Right ventricle myocardium superior (tissue), 1 donor: ENCODE results near the gene RAB27A. TPM values are rescaled to one million over a fixed set of nuclear protein-coding genes. Genes with fewer than 3 reads are reported as not detected.
"Not testable (repeated sequence)": the region's sequence is repeated elsewhere in the genome, so short reads cannot be mapped to it uniquely, and the experiment has no call there.

ENCODE experiments used
- ATAC-seq: fragments of 200-7000 bp; cut with Tn5 transposase; one replicate; pipeline ENCODE4 v1.9.1; 2020; ENCODE audit warnings: mild to moderate bottlenecking; ENCODE audit not compliant: poor library complexity
- DNase-seq: peaks from one replicate; pipeline ENCODE4 v3.0.0-alpha.2; 2020
- intact Hi-C: fragments of 100-400 bp; cut with DNase I; formaldehyde crosslinking; loops from one replicate; pipeline ENCODE4 v1.11.2; 2022
- long read RNA-seq: library from polyadenylated mRNA; unstranded; transcript quantifications from one replicate; pipeline ENCODE4 v2.0.0, GENCODE V29; 2021
- total RNA-seq: library from RNA; stranded (reverse); fragmentation: NEBNext Ultra II Directional; extraction: Animal tissue kit (Norgen Biotek cat#: 25700); gene quantifications from one replicate; pipeline ENCODE4 v1.2.1, GENCODE V29; 2021
- donor health status: DM: no; HTN: yes; CAD: no; lungs with severe emphysema.

RAB27A gene
- total RNA-seq: 4.8 TPM
- long read RNA-seq, partial matches to known transcripts: 0 of 2 reads
- long read RNA-seq, other reads (novel, unspliced or antisense): 2 of 2 reads

- DNase-seq (peak; percentile 83), ATAC-seq (peak; percentile 93)
- intact Hi-C loops: loop anchor here (2.0 kb wide), 1 partner anchor 73 kb away; no protein-coding TSS in a partner anchor
Measured at GRCh38 chr15:55289746-55290527, at the start of gene RAB27A. Gene RAB27A (minus strand): TSS chr15:55289813. CDS start chr15:55234934, 54,879 bp downstream.

DNA sequence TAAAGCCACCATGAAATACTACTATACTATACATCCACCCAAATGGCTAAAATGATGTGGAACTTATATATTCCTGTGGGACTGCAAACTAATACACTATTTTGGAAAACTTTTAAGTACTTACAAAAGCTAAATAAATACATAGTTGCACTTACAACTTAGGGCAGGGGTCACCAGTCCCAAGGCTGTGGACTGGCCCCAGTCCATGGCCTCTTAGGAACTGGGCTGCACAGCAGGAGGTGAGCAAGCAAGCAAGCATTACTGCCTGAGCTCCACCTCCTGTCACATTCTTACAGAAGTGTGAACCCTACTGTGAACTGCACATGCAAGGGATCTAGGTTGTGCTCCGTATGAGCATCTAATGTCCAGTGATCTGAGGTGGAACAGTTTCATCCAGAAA is 47.5 kb upstream of the RAB27A start:
- no peak for DNase-seq
- no peak for ATAC-seq
- intact Hi-C loops: no loop called here

DNA sequence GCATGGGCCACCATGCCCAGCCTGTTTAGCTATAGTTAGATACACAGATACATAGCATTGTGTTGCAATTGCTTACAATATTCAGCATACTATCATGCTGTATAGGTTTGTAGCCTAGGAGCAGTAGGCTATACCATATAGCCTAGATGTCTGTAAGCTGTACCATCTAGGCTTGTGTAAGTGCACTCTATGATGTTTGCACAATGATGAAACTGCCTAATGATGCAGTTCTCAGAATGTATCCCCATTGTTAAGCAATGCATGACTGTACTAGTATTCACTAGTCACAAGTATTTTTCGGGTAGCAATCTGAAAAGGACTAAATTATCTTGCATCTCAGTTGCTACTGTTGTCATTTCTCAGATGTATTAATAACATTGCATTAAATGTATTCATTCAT is 45.4 kb upstream of the RAB27A start:
- ATAC-seq (no peak), DNase-seq (no peak)
- intact Hi-C loops: no loop called here

DNA sequence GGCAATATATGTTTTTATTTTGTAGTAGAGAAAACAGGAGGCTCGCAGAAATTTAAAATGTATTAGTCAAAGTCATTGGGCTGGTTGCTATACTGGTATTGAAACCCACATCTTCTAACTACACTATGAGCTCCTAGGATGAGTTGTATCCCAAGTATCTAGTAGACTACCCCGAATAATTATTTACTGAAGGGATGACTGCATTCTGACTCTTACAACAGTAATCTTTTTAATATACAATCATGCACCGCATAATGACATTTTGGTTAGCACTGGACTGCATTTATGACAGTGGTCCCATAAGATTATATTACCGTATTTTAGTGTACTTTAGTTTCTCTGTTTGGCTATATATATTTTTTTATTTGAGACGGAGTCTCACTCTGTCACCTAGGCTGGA is 44.8 kb upstream of the RAB27A start:
- ATAC-seq (no peak), DNase-seq (no peak)
- intact Hi-C loops: no loop called here

GRCh38 chr15:55327387-55327786 is 37.8 kb upstream of the RAB27A start:
- intact Hi-C loops: no loop called here
- ATAC-seq (no peak), DNase-seq (no peak)

DNA sequence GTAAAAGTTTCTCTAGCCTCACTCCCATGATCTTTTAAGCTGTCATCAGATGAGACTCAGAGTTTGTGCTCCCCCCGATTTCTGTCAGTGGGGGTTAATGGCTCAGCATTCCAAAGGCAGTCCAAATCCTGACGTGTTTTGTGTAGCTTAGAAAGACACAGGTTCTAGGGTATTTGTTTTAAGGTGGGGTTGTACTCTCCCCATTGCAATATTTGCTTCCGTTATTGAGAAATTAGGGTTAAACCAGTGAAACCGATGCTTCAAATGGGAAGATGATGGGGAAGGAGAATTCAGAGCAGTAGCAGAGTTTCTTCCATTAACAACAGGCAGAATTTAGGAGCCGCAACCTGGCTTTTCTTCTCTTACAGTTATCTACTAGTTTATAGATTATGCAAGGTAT is 32.9 kb upstream of the RAB27A start:
- no peak for ATAC-seq
- DNase-seq: no peak
- intact Hi-C loops: no loop called here

GRCh38 chr15:55320963-55321362 is 31.4 kb upstream of the RAB27A start:
- DNase-seq (no peak), ATAC-seq (no peak)
- intact Hi-C loops: no loop called here

GRCh38 chr15:55320238-55320550 is 30.6 kb upstream of the RAB27A start:
- DNase-seq (no peak), ATAC-seq (no peak)
- intact Hi-C loops: no loop called here

- intact Hi-C loops: no loop called here
- ATAC-seq (no peak), DNase-seq (no peak)
Measured at GRCh38 chr15:55319537-55320237, 30.1 kb upstream of the RAB27A start.

DNA sequence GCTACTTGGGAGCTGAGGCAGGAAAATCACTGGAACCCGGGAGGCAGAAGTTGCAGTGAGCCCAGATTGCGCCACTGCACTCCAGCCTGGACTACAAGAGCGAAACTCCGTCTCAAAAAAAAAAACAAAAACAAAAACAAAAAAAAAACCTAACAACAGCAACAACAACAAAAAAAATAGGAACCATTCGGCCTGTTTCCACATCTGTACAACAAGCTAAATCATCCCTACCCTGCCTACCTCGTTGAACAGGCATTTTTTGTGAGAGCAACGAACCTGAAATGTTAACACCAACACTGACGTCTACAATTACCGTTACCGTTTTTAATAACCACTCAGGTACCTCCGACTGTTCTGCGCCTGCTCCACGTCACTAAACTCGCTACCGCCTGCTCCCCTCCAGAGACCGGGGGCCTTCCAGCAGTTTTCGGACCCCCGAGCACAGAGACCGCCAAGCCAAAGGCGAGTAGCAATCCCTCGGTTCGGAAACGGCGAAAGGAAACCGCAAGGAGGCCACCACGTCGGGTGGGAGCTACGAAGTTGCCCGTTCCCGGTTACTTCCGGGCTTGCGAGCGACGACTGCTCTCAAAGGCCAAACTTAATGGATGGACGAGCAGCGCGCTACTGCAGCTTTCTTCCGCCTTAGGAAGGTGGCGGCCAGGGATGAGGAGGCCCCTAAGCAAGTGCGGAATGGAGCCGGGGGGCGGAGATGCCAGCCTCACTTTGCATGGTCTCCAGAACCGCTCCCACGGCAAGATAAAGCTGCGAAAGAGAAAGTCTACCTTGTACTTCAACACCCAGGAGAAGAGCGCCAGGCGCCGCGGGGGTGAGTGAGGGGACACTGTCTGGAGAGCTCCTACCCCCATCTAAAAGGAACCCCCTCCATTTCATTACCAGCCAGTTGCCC is 29.2 kb upstream of the RAB27A start, which contains the start of the genes PIGB and PIGBOS1:
Gene PIGB, plus strand, starts transcription at position 635 of the 907 bp plus-strand sequence. Its CDS starts 29 bp downstream, at position 664.
Gene PIGBOS1, minus strand, starts transcription at position 536 of the 907 bp plus-strand sequence. CDS start 1,331 bp downstream, outside the sequence.
- DNase-seq: peak; percentile 92
- intact Hi-C loops: no loop called here
- ATAC-seq: peak; percentile 99

DNA sequence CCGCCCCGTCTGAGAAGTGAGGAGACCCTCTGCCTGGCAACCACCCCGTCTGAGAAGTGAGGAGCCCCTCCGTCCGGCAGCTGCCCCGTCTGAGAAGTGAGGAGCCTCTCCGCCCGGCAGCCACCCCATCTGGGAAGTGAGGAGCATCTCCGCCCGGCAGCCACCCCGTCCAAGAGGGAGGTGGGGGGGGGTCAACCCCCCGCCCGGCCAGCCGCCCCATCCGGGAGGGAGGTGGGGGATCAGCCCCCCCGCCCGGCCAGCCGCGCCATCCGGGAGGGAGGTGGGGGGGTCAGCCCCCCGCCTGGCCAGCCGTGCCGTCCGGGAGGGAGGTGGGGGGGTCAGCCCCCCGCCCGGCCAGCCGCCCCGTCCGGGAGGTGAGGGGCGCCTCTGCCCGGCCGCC is 13.2 kb upstream of the RAB27A start:
- ATAC-seq, DNase-seq, intact Hi-C loops: not testable (repeated sequence)

GRCh38 chr15:55297315-55297714 is 7.7 kb upstream of the RAB27A start:
- intact Hi-C loops: no loop called here
- no peak for ATAC-seq
- no peak for DNase-seq

DNA sequence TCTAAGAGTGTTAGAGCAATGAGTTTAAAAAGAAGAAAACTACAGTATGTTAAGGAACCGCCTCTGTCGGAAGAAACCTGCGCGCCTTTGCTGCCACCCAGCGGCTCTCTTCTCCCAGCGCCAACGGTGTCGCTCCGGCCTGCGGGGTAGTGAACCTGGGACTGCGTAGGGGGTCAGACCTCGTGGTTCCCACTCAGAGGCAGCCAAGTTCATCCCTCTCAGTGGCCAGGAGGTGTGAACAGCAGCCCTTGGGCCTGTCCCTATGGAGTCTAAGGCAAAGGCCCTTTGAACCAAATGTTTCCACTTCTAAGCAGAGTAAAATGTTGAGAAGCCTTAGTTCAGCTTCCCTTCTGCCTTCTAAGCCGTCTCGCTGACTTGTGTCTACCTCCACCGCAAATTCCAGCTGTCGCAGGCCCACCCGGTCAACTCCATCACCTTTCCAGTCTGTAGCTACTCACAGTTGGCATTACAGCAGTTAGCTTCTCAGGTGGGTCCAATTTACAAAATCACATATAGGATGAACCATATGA is 980 bp upstream of the RAB27A start:
- DNase-seq: peak; percentile 89
- ATAC-seq: peak; percentile 97
- intact Hi-C loops: loop anchor here (2.0 kb wide), 1 partner anchor 74 kb away; no protein-coding TSS in a partner anchor

- peak; percentile 43 for ATAC-seq
- intact Hi-C loops: no loop called here
- peak; percentile 44 for DNase-seq
Measured at GRCh38 chr15:55289011-55289745, 435 bp downstream of the RAB27A start.

- DNase-seq (no peak), ATAC-seq (no peak)
- intact Hi-C loops: no loop called here
Measured at GRCh38 chr15:55288006-55288717, 1.5 kb downstream of the RAB27A start.

DNA sequence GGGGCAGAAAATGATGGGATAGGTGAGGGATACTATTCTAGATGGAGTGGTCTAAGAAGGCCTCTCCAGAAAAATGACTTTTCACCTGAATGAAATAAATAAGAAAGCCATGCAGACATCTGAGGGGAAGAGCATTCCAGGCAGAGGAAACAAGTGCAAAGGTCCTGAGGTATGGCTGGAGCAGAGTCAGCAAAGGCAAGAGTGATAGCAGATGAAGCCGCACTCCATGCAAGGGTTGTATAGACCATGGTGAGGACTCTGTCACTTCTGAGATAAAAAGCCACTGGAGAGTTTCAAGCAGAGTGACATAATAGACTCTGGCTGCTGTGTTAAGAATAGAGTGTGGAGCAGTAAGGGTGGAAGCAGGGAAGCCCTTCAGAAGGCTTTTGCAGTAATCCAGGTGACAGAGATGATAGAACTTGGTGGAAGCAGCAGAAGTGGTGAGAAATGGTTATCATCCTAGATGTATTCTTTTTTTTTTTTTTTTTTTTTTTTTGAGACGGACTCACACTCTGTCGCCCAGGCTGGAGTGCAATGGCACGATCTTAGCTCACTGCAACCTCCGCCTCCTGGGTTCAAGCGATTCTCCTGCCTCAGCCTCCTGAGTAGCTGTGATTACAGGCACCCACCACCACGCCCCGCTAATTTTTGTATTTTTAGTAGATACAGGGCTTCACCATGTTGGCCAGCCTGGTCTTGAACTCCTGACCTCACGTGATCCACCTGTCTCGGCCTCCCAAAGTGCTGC is 3.0 kb downstream of the RAB27A start:
- not testable (repeated sequence) for DNase-seq, ATAC-seq

DNA sequence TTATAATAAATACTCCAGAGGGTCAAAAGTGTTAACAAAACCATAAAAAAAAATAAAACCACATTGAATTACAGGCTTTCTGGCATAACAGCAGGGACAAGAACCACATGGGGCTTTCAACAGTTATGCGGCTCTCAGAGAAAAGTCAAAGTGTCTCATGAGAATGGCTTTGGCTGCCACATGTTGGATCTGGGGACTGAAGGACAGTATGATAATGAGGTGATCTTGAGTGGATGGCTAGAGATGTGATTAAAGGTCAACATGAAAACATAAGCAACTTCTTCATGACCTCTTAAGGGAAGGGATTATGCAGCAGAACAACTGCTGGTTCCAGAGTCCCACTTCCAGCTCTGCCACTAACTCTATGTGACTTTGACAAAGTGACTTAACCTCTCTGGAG is 5.2 kb downstream of the RAB27A start:
- intact Hi-C loops: no loop called here
- no peak for ATAC-seq
- DNase-seq: no peak

More for the DNA sequence above, 3.0 kb downstream of the RAB27A start:
- intact Hi-C loops: not testable (repeated sequence)
